ENCODE measurements around the gene XRCC6. TPM values are rescaled to one million over a fixed set of nuclear protein-coding genes. Genes with fewer than 3 reads are reported as not detected.

XRCC6 gene
- total RNA-seq, 1 experiment from 2014 or later = 588 TPM

GRCh38 chr22:41578114-41578513 lies 43.0 kb upstream of the XRCC6 start (continued):
- no peak for TF ChIP-seq REST (IDR thresholded peaks at IDR 0.05; ENCODE audit: low read depth)
- TF ChIP-seq RAD21 (IDR thresholded peaks at IDR 0.05; ENCODE audit: low read depth) = no peak
- no peak for TF ChIP-seq MAX (IDR thresholded peaks at IDR 0.05)
- TF ChIP-seq ZFX (IDR thresholded peaks at IDR 0.05) = no peak

- Histone ChIP-seq H3K9me3 (ENCODE audit: control insufficient read depth in 1 of 2, insufficient read depth in 1 of 2, low read depth in 1 of 2, low read length in 2 of 2) (no peaks in the 10 kb centered on the region), H3K36me3 (ENCODE audit: control insufficient read depth in 1 of 2, insufficient read depth in 2 of 2, low read length in 2 of 2) (0 out of 4 replicates have a peak, but pooled peaks cover 2 to 11% of the 10 kb centered on the region in 2 experiments), H2AFZ (ENCODE audit: low read depth, low read length, poor library complexity, severe bottlenecking) (no peak overlapping the region), H3K27me3 (ENCODE audit: insufficient read depth, low read length) (no peaks in the 10 kb centered on the region), H3K79me2 (ENCODE audit: insufficient read depth, low read length) (no peaks in the 10 kb centered on the region), H3K9me2 (ENCODE audit: insufficient read depth) (no peaks in the 10 kb centered on the region), H3K4me1 (ENCODE audit: control insufficient read depth in 1 of 2, insufficient read depth in 2 of 2, low read length in 2 of 2) (no peaks in the 10 kb centered on the region), H3K9ac (ENCODE audit: low read length) (no peak overlapping the region), H3K4me2 (ENCODE audit: low read length) (no peak overlapping the region), H4K20me1 (ENCODE audit: insufficient read depth) (no peaks in the 10 kb centered on the region), H3K4me3 (replicated peaks in 1 of 2; ENCODE audit: low read depth in 1 of 2, low read length in 2 of 2) (no peak overlapping the region), H3K27ac (ENCODE audit: low read depth, low read length) (no peak overlapping the region)
- no peak for ATAC-seq
- intact Hi-C loops (cut with micrococcal nuclease) = no loop called here
- ChIA-PET POLR2A (interaction anchor here (2.1 kb wide), 1 partner anchor 11 kb away, joined by 10 read pairs; the partner anchor contains the start of gene PMM1), RAD21 (ENCODE audit: low non-redundant PET in 1 of 2, low total read pairs in 2 of 2, uncharacterized antibody in 2 of 2, unreplicated experiment in 2 of 2) (no interaction called here), CTCF (interaction anchor here (0.6 kb wide), 1 partner anchor 365 kb away, joined by 6 read pairs; no protein-coding TSS in a partner anchor)
- no TSS peak for BruUV-seq (replicated peaks)
- no peak for DNase-seq (ENCODE audit: low read depth, low spot score)
- no peak for TF ChIP-seq ELF1 (IDR thresholded peaks at IDR 0.05; ENCODE audit: borderline replicate concordance, low read depth)
- no peak for TF ChIP-seq CBX3 (IDR thresholded peaks at IDR 0.05; ENCODE audit: low read depth)
- TF ChIP-seq YY1 (IDR thresholded peaks at IDR 0.05; ENCODE audit: extremely low read depth, insufficient replicate concordance, low read depth, low read length) = no peak
- no peak for TF ChIP-seq REST (IDR thresholded peaks at IDR 0.05; ENCODE audit: low read depth)
- no peak for TF ChIP-seq ATF3 (IDR thresholded peaks at IDR 0.05)
- no peak for TF ChIP-seq ZNF274 (IDR thresholded peaks at IDR 0.05; ENCODE audit: low read depth, low read length)
Observed at GRCh38 chr22:41578818-41579217, 42.3 kb upstream of the XRCC6 start.
